Activated CD4-positive, alpha-beta T cell treated with anti-CD3 and anti-CD28 coated beads, Interleukin-10, Interleukin-2, amounts not matched to agents 100 ng/mL and 50 ng/mL, durations not matched to agents 16 hours and 8 hours (primary cell): ENCODE measurements around the gene PTPRJ.
"Not testable (repeated sequence)": the region's sequence is repeated elsewhere in the genome, so short reads cannot be mapped to it uniquely, and the experiment has no call there.

Experiments used
- DNase-seq: peaks from one replicate; pipeline ENCODE4 v3.0.0-alpha.2; 2020

Gene PTPRJ

GRCh38 chr11:48020092-48020755 is 39.9 kb downstream of the PTPRJ start:
- peak; percentile 93 for DNase-seq

GRCh38 chr11:48021201-48021820 is 41.0 kb downstream of the PTPRJ start:
- not testable (repeated sequence) for DNase-seq

- DNase-seq: no peak
These were observed 42.1 kb downstream of the PTPRJ start for GRCh38 chr11:48022445-48022844.

- not testable (repeated sequence) for DNase-seq
These were observed 43.2 kb downstream of the PTPRJ start for GRCh38 chr11:48023608-48024007.

- DNase-seq: no peak
These were observed 44.3 kb downstream of the PTPRJ start for GRCh38 chr11:48024635-48025071.

- DNase-seq: no peak
These were observed 45.1 kb downstream of the PTPRJ start for GRCh38 chr11:48025293-48025983.

- no peak for DNase-seq
These were observed 45.6 kb downstream of the PTPRJ start for GRCh38 chr11:48025984-48026340.

GRCh38 chr11:48028914-48029680 is 48.7 kb downstream of the PTPRJ start:
- no peak for DNase-seq

GRCh38 chr11:48029681-48030290 is 49.4 kb downstream of the PTPRJ start:
- no peak for DNase-seq

GRCh38 chr11:48031602-48032001 is 51.2 kb downstream of the PTPRJ start:
- DNase-seq: no peak

- no peak for DNase-seq
These were observed 52.4 kb downstream of the PTPRJ start for GRCh38 chr11:48032721-48033120.

GRCh38 chr11:48033918-48034341 is 53.6 kb downstream of the PTPRJ start:
- no peak for DNase-seq

GRCh38 chr11:48034926-48035871 is 54.8 kb downstream of the PTPRJ start:
- no peak for DNase-seq

GRCh38 chr11:48036011-48036410 is 55.7 kb downstream of the PTPRJ start:
- DNase-seq: no peak

- DNase-seq: no peak
These were observed 56.1 kb downstream of the PTPRJ start for GRCh38 chr11:48036466-48036865.

- no peak for DNase-seq
These were observed 57.5 kb downstream of the PTPRJ start for GRCh38 chr11:48037709-48038468.

- no peak for DNase-seq
These were observed 60.6 kb downstream of the PTPRJ start for GRCh38 chr11:48040830-48041444.

- no peak for DNase-seq
These were observed 61.7 kb downstream of the PTPRJ start for GRCh38 chr11:48041877-48042695.
